Forelimb muscle (tissue), 1 donor: Measurements from ENCODE around the gene OGFOD2. TPM values are rescaled to one million over a fixed set of nuclear protein-coding genes. Genes with fewer than 3 reads are reported as not detected.
"Not testable (repeated sequence)": the region's sequence is repeated elsewhere in the genome, so short reads cannot be mapped to it uniquely, and the experiment has no call there.

Experiments
- DNase-seq: peaks from one replicate; pipeline ENCODE4 v3.0.0-alpha.2; 2013; ENCODE audit warnings: low read depth
- polyA plus RNA-seq: library from polyadenylated mRNA; unstranded; fragments of 120-200 nt; gene quantifications from one replicate; pipeline ENCODE4 v1.2.1, GENCODE V29; 2013; ENCODE audit not compliant: insufficient read length

The OGFOD2 gene
- polyA plus RNA-seq, 1 donor: 9.2 TPM

DNA sequence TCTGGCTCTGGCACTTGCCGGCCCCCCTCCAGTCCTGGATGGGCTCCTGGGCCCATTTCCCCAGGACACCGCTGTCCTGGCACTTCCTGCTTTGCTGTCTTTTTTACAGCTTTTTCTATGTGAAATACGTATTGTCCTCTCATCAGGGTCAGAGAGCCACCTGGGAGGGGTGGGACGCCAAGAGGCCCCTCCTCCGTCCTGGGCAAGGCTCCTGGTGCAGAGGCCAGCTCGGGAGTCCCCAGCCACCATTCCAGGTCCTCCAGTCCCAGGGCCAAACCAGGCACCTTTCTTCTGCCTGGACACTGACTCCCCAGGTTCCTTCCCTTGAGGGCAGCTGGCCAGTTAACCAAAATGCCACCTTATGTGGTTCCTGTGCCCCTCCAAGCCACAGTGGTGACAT lies 28.2 kb downstream of the OGFOD2 start:
- DNase-seq: no peak

DNA sequence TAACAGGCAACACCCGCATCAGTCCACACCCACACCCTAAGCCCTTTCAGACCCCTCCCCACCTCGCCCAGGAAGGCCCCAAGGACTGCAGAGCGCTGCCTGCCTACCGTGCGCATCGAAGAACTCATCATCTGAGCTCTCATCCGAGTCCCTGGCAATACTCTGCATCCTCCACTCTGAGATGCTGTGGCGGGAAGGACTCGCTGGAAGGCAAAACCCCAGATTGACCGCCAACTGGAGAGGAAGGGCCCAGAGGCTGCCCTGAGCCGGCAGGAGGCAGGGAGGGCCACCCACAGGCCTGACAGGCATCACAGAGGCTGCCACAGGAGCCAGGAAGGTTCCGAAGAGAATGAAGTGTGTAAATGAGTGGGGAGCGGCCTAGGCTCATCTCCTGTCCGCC lies 29.2 kb downstream of the OGFOD2 start:
- no peak for DNase-seq

DNA sequence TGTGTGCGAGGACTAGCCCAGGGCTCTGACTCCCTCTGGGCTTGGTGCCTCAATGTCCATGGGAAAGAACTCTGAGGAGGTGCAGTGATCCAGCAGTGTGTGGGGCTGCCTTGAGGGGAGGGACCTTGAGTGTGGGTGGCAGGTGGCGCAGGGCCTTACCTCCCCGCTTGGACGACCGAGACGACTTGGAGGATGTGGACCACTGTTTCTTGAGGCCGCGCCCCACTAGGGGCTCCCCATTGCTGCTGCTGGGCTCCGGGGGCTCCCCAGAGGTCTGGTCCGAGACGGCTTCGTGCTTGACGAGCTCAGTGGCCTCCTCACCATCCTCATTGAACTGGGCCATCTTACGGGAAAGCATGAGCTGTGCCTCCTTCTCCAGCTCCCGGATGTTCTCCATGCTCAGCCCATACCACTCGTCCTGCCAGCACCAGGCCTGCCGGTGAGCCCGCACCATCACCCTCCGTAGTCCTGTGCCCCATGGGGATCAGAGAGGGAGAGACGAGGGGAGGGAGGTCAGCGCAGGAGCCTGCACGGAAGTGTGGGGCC lies 30.1 kb downstream of the OGFOD2 start:
- no peak for DNase-seq

DNA sequence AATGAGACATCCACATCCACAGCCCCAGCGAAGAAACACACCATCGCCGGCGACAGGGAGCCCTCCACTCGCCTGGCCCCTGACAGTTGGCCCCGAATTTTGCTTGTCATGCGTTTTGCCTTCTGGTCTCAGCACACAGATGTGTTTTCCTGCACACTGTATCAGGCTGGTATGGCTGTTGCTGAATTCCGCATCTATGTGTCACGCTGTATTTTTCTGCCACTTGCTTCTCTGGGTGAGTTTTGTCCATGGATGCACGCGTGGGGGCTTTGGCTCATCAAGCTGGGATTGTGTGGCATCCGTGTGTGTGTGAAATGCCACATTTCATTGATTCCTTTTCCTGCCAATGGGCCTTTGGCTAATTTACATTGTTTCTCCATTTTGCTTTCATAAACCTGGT lies 31.9 kb downstream of the OGFOD2 start:
- DNase-seq: no peak

DNA sequence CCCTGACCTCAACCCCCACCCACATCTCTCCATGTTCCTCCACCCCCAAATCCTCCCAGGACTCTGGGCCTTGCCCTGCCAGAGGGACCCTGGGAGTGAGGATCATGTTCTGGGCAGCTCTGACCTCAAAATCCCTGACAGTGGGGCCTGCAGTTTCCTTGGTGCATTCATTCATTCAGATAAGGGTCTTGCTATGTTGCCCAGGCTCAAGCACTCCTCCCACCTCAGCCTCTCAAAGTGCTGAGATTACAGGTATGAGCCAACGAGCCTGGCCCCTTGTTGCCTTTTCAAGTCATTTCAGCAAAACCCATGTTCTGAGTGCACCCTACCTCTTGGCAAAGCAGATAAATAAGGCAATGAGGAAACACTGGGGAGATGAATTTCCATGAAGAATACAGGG lies 35.1 kb downstream of the OGFOD2 start:
- DNase-seq: no peak

DNA sequence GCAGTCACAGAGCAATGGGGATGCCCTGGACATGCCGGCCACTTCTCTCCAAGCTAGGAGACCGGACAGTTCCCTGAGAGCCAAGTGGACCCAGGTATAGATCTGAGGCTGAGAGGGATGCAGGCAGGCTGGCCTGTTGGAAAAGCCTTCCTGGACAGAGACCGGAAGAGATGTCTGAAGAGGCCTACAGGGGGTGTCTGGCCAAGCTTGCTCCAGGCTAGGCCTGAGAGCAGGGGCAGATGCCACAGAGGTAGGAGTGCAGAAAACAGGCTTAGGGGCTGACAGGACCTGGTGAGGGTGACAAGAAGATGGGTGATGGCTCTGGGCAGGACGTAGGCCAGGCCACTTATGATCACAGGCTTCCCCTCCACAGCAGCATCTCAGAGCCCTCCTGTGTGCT lies 35.6 kb downstream of the OGFOD2 start:
- DNase-seq: no peak

DNA sequence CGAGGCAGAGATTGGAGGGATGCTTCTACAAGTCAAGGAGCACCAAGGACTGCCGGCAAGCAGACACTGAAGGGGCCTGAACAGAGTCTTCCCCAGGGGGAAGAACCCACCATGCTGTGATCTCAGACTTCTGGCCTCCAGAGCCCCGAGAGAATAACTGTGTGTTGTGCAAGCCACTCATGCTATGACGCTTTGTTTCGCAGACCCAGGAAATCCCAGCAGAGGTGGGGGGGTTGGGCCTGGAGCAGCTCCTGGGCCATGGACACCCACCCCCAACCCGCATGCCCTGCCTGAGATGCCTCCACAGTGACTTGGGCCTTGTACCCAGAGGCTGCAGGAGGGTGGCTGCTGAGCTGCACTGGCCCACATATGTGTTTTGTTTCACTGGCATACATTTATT lies 36.7 kb downstream of the OGFOD2 start:
- no peak for DNase-seq

DNA sequence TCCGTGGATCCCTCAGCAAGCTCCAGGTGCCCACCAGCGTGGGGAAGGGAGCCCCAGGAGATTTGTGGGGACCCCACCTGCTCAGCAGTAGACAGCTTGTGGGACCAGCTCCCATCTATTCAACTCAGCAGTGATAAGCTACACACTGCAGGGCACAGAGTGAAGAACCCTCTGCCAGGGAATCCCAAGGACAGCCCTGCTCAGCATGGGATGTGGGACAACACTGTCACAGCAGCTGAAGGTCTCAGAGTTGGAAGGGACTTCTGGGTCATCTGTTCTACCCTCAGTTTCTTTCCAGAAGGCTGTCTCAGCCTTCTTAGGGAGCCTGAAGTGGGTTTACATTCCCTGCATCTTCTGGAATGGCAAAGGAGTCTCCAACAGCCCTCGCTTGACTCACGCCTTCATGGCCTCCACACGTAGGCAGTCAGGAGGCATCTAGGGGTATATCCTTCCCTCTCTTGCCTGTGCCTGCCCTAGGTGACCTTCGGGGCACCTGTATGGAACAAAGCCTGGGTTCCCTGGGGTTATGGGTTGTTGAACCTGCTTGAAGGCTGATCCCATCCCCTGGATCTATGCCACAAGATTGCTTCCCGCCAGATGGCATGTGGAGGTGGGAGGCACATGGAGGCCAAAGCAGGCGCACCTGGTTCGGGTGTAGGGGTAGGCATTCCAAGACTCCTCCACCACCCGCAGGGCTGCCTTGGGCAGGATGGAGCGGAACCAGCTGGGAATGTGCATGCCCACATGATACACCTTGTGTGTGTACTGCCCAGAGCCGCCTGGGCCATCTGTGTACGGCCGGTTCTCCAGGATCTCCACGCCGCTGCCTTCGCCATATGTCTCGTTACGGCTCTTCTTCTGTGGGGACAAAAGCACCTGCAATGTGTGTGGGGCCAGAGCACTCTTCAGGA lies 38.4 kb downstream of the OGFOD2 start:
- no peak for DNase-seq

DNA sequence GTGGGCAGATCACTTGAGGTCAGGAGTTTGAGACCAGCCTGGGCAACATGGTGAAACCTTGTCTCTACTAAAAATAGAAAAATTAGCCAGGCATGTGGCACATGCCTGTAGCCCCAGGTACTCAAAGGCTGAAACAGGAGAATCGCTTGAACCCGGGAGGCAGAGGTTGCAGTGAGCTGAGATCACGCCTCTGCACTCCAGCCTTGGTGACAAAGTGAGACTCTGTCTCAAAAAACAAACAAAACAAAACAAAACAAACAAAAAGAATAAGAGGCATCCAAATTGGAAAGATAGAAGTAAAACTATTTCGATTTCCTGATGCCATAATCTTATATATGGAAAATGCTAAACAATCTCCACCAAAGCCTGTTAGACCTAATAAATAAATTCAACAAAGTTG lies 39.4 kb downstream of the OGFOD2 start:
- DNase-seq: not testable (repeated sequence)

DNA sequence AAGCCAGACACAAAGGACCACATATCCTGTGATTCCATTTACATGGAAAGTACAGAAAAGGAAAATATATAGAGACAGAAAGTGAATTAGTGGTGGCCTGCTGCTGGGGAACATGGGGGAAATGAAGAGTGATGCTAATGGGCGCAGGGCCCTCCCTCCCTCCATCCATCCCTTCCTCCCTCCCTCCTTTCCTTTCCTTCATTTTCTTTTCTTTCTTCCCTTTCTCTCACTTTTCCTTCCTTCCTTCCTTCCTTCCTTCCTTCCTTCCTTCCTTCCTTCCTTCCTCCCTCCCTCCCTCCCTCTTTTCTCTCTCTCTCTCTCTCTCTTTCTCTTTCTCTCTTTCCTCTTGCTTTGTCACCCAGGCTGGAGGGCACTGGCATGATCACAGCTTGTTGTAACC lies 42.7 kb downstream of the OGFOD2 start:
- DNase-seq: no peak

DNA sequence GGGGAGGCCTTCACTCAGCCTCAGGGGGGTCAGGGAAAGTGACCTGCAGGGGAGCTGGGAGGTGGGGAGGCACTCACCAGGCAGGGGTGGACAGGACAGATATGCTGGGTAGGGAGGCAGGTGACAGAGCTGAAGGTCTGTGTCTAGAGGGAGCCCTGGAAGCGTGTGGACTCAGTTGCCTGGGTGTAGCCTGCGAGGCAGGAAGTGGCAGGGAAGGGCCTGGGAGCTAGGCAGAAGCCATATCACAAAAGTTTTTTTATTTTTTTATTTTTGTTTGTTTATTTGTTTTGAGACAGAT lies 44.7 kb downstream of the OGFOD2 start:
- DNase-seq: no peak

DNA sequence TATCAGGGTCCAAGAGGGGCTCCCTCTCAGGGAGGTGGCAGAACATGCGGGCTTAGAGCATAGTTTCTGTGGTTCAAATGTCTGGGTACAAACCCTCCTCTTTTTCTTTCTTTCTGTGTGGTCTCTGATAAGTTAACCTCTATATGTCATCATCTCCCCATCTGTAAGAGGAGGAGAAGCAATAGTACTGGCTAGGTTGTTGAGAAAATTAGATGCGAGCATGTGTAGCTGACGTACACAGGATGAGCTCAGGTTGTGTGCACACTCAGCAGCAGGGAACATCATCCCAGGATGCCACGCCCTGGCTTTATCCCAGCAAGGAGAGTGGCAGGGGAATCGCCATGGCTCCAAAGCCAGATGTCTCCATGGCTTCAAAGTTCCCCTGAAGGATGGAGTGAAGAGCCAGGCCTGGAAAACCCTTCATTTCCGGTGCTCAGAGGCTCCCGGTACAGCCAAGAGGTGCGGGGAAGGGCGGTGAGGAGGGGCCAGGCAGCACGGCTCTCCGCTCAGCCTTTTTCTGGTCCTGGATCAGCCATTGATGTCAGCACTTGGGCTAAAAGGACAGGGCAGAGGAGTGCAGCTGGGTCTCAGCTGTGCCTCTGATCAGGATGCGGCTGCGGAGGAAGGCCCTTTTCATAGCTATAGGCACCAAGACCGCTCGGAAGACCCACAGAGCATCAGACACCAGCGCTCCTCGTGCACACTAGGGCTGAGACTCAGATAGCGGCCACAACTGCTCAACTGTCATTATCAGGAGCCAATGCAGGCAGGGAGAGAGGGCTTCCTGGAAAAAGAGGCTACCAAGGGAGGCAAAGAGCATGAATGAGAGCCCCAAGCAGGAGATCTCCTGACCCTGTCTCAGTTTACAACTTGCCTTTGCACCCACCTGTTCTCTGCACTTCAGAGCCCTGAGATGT lies 46.9 kb downstream of the OGFOD2 start:
- no peak for DNase-seq

DNA sequence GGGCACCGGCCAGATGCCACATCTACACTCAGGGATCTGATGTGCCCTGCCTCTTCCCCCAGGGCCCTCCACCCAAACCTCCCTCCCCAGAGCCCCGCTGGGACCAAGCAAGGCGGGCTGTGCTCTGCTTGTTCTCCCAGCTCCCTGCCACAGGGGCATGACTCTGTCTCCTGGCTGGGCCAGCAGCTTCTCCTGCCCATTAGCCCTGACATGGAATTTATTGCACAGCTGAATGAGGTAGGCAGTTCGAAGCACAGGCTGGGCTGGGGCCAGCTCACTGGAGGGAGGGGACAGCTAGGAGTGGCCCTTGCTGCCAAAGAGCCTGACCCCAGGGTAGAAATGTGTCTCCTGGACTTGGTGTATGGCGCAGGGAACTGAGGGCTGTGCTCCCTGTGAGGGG lies 47.8 kb downstream of the OGFOD2 start:
- no peak for DNase-seq

DNA sequence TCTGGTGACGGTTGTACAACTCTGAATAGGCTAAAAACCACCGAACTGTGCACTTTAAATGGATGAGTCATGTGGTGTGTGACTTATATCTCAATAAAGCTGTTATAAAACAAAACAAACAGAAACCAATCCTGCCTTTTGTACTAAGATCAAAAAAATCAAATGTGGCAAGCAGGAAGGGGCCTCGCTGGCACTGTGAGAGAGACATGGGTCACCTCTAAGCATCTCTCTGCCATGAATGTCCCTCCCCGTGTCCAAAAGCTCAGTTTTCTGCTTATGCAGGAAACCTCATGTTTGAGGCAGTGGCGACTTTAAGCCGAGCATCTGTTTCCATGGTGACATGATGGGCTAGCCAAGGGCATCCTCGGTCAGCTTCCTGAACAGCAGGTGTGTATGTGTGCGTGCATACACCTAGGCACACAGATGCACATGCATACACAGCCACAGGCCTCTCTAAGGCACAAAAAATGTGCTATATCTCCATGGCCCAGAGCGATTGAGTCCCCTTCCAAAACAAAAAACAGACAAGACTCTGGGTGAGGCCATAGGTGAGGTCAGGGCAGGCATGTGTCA lies 49.9 kb downstream of the OGFOD2 start:
- no peak for DNase-seq

DNA sequence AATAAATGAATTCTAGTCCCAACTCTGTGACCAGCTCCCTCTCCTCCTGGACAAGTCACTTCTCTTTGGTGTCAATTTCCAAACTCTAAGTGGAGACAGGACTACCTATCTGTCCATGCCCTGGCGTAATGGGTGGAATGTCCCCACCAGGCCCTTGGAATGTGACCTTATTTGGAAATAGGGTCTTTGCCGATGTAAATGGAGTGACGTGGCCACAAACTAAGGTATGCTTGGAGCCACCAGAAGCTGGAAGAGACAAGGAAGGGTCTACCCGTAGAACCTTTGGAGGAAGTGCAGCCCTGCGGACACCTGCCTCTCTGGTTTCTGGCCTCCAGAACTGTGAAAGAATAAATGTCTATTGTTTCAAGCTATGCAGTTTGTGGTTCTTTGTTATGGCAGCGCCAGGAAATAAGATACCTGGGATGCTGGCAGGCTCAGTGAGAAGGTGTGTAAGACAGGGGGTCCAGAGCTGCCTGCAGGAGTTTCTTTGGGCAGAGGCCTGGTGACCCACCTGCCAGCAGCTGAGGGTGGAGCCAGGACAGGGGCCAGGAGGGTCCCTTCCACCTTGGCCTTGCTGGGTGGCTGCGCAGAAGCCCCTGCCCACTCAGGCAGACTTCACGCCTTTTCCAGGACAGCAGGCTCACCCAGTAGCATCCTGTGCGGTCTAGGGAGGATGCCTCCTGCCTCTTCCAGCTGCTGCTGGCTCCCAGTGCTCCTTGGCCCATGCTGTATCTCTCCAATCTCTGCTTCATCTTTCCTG lies 51.2 kb downstream of the OGFOD2 start:
- no peak for DNase-seq

DNA sequence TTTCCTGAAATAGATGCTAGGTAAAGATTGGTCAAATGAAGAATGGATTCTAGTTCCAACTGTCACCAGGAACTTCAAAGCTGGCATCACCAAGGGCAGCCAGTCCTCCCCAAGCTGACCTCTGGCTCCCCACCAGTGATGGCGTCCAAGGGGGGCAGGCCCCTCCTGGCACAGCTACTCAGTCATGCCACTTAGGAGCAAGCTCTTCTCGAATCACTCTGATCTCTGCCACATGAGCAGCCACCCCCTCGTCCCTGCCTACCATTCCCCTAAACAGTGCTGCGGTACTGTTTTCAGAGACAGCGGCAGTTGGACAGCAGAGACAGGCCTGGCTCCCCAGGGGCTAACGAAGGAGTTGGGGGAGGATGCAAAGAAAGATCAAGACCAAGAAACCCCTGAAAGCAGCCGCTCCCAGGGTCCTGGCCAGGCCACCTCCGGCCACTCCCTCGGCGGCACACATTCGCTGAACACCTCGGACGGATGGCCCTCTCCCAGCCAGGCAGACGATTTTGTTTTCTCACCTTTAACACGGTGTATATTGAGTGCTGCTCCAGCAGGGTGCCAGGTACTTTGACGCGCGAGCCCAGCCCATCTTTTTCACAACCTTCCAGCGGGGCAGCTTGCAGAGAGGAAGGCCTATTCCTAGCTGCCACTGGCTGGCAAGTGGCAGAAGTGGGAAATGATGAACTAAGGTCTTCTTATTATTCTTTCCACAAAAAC lies 52.8 kb downstream of the OGFOD2 start:
- DNase-seq: no peak

DNA sequence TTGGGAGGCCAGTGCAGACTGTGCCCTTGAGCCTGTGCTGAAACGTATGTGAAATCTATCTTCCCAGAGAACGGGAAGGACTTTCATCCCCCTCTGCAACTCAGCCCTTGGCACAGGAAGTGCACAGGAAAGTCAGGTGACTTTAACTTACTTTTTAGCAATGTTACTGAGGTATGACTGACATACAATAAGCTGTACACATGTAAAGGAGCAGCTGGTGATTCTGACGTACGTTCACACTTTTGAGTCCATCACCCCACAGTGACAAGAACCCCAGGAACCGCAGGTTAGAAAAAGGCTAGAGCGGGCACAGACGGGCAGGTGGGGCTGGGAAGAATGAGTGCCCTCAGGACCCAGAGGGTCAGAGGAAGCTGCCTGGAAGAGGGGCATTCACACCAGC lies 53.4 kb downstream of the OGFOD2 start:
- DNase-seq: no peak

DNA sequence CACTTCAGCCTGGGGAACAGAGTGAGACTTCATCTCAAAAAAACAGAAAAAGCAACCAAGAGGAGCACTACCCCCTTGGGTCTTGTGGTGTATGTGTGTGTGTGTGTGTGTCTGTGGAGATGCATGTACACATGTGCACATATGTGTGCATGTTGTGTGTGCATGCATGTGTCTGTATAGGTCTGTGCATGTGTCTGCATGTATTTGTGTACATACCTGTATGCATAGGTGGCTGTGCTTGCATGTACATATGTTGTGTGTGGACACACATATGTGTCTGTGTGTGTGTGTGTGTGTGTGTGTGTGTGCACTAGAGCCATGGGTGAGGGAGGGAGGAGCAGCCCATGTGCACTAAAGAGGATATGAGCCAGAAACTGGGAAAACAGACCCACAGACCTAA lies 54.5 kb downstream of the OGFOD2 start:
- DNase-seq: no peak
